ENCODE results near the gene ATP2A3. TPM values are rescaled to one million over a fixed set of nuclear protein-coding genes. Genes with fewer than 3 reads are reported as not detected.

Gene ATP2A3
- total RNA-seq, 1 donor from 2014 or later, result 1.5 TPM

- DNase-seq (ENCODE audit: low read depth) (no peak), FAIRE-seq (no peak)
- no peak for TF ChIP-seq CTCF (IDR thresholded peaks at IDR 0.05; ENCODE audit: insufficient read depth, low read depth, low read length)
- TF ChIP-seq EZH2 (IDR thresholded peaks at IDR 0.05; ENCODE audit: insufficient read depth, low read length), result no peak
- Mint-ChIP-seq H3K27me3 (ENCODE audit: low read depth, unreplicated experiment) (no peaks in the 10 kb centered on the region), H3K4me3 (ENCODE audit: unreplicated experiment) (no peak overlapping the region), H3K36me3 (ENCODE audit: low read depth, unreplicated experiment) (peaks cover 8% of the 10 kb centered on the region), H3K9me3 (ENCODE audit: unreplicated experiment) (no peaks in the 10 kb centered on the region), H3K27ac (ENCODE audit: unreplicated experiment) (no peak overlapping the region), H3K4me1 (ENCODE audit: low read depth, unreplicated experiment) (peaks cover 26% of the 10 kb centered on the region)
- H3K9me3 ChIP-seq (ENCODE audit: insufficient read depth, low read depth, low read length), result no peaks in the 10 kb centered on the region
- H3K4me3 ChIP-seq (ENCODE audit: insufficient read depth, low read depth, low read length), result no peak overlapping the region
- H3K4me2 ChIP-seq (ENCODE audit: low read length), result no peak overlapping the region
- peaks cover 38% of the 10 kb centered on the region for H3K4me1 ChIP-seq (ENCODE audit: insufficient read depth, low read length)
- H4K20me1 ChIP-seq (ENCODE audit: insufficient read depth, low read length), result peaks cover 9% of the 10 kb centered on the region
- H3K36me3 ChIP-seq (ENCODE audit: insufficient read depth, low read length), result peaks cover 4% of the 10 kb centered on the region
- peaks cover 16% of the 10 kb centered on the region for H3K79me2 ChIP-seq (ENCODE audit: insufficient read depth, low read length)
- H3K27ac ChIP-seq (ENCODE audit: low read depth, low read length), result no peak overlapping the region
- no peaks in the 10 kb centered on the region for H3K27me3 ChIP-seq (ENCODE audit: insufficient read depth, low read length)
- H2AFZ ChIP-seq (ENCODE audit: low read depth, low read length), result no peak overlapping the region
- no peak overlapping the region for H3K9ac ChIP-seq (ENCODE audit: low read length)
Observed at GRCh38 chr17:3884188-3884587, 80.0 kb downstream of the ATP2A3 start.

GRCh38 chr17:3882276-3882675, 82.0 kb downstream of the ATP2A3 start:
- no peak overlapping the region for H3K9ac ChIP-seq (ENCODE audit: low read length)
- FAIRE-seq (no peak), DNase-seq (ENCODE audit: low read depth) (no peak)
- peaks cover 4% of the 10 kb centered on the region for H3K36me3 ChIP-seq (ENCODE audit: insufficient read depth, low read length)
- no peak overlapping the region for H3K27ac Mint-ChIP-seq (ENCODE audit: unreplicated experiment)
- H3K4me3 ChIP-seq (ENCODE audit: insufficient read depth, low read depth, low read length), result no peak overlapping the region
- no peak overlapping the region for H3K4me3 Mint-ChIP-seq (ENCODE audit: unreplicated experiment)
- no peaks in the 10 kb centered on the region for H3K9me3 Mint-ChIP-seq (ENCODE audit: unreplicated experiment)
- no peak for TF ChIP-seq CTCF (IDR thresholded peaks at IDR 0.05; ENCODE audit: insufficient read depth, low read depth, low read length)
- TF ChIP-seq EZH2 (IDR thresholded peaks at IDR 0.05; ENCODE audit: insufficient read depth, low read length), result no peak
- peaks cover 9% of the 10 kb centered on the region for H3K79me2 ChIP-seq (ENCODE audit: insufficient read depth, low read length)
- no peaks in the 10 kb centered on the region for H3K27me3 ChIP-seq (ENCODE audit: insufficient read depth, low read length)
- peaks cover 26% of the 10 kb centered on the region for H3K4me1 ChIP-seq (ENCODE audit: insufficient read depth, low read length)
- peaks cover 10% of the 10 kb centered on the region for H3K36me3 Mint-ChIP-seq (ENCODE audit: low read depth, unreplicated experiment)
- no peak overlapping the region for H3K4me2 ChIP-seq (ENCODE audit: low read length)
- H3K27me3 Mint-ChIP-seq (ENCODE audit: low read depth, unreplicated experiment), result no peaks in the 10 kb centered on the region
- no peak overlapping the region for H2AFZ ChIP-seq (ENCODE audit: low read depth, low read length)
- no peaks in the 10 kb centered on the region for H3K9me3 ChIP-seq (ENCODE audit: insufficient read depth, low read depth, low read length)
- no peak overlapping the region for H3K27ac ChIP-seq (ENCODE audit: low read depth, low read length)
- H4K20me1 ChIP-seq (ENCODE audit: insufficient read depth, low read length), result peaks cover 10% of the 10 kb centered on the region
- peaks cover 25% of the 10 kb centered on the region for H3K4me1 Mint-ChIP-seq (ENCODE audit: low read depth, unreplicated experiment)

- peaks cover 17% of the 10 kb centered on the region for H3K4me1 ChIP-seq (ENCODE audit: insufficient read depth, low read length)
- Mint-ChIP-seq H3K27ac (ENCODE audit: unreplicated experiment) (no peak overlapping the region), H3K27me3 (ENCODE audit: low read depth, unreplicated experiment) (no peaks in the 10 kb centered on the region), H3K4me1 (ENCODE audit: low read depth, unreplicated experiment) (peaks cover 16% of the 10 kb centered on the region), H3K9me3 (ENCODE audit: unreplicated experiment) (no peaks in the 10 kb centered on the region), H3K36me3 (ENCODE audit: low read depth, unreplicated experiment) (peaks cover 10% of the 10 kb centered on the region), H3K4me3 (ENCODE audit: unreplicated experiment) (no peak overlapping the region)
- TF ChIP-seq EZH2 (IDR thresholded peaks at IDR 0.05; ENCODE audit: insufficient read depth, low read length) (no peak), CTCF (IDR thresholded peaks at IDR 0.05; ENCODE audit: insufficient read depth, low read depth, low read length) (no peak)
- no peak overlapping the region for H3K4me2 ChIP-seq (ENCODE audit: low read length)
- H3K4me3 ChIP-seq (ENCODE audit: insufficient read depth, low read depth, low read length), result no peak overlapping the region
- DNase-seq (ENCODE audit: low read depth), result no peak
- no peak overlapping the region for H3K27ac ChIP-seq (ENCODE audit: low read depth, low read length)
- peaks cover 13% of the 10 kb centered on the region for H4K20me1 ChIP-seq (ENCODE audit: insufficient read depth, low read length)
- H3K9me3 ChIP-seq (ENCODE audit: insufficient read depth, low read depth, low read length), result no peaks in the 10 kb centered on the region
- H3K36me3 ChIP-seq (ENCODE audit: insufficient read depth, low read length), result peaks cover 6% of the 10 kb centered on the region
- no peak overlapping the region for H3K9ac ChIP-seq (ENCODE audit: low read length)
- no peaks in the 10 kb centered on the region for H3K79me2 ChIP-seq (ENCODE audit: insufficient read depth, low read length)
- H3K27me3 ChIP-seq (ENCODE audit: insufficient read depth, low read length), result no peaks in the 10 kb centered on the region
- no peak for FAIRE-seq
- H2AFZ ChIP-seq (ENCODE audit: low read depth, low read length), result no peak overlapping the region
Observed at GRCh38 chr17:3880983-3881382, 83.3 kb downstream of the ATP2A3 start.

All from astrocyte (in vitro differentiated cells and primary cell).